ENCODE data around the gene DNAJB7.

DNA sequence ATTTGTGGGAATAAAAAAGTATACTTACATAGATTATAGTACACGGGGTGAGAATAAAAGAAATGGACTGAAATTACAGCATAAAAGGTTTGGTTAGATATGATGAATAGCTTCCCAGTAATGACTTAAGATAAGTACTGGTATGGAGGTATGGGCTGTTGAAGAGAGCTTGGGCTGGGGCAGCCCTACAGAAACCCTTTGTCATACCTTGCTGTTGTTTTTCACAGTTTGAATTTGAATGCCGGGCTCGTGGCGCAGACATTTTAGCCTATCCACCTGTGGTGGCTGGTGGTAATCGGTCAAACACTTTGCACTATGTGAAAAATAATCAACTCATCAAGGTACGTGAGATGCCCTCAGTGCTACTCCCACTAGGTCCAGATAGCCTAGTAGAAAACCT lies 47.0 kb upstream of the DNAJB7 start:
- TF ChIP-seq POLR2A (IDR thresholded peaks at IDR 0.05) (no peak), CTCF (IDR thresholded peaks at IDR 0.05) (no peak)
